Measurements from ENCODE around the gene SAMD9L. TPM values are rescaled to one million over a fixed set of nuclear protein-coding genes. Genes with fewer than 3 reads are reported as not detected.

The SAMD9L gene
- polyA plus RNA-seq, 3 donors: 12.5 to 31.8 (median 18.6) TPM

- H3K36me3 ChIP-seq (replicated peaks in 1 of 2; ENCODE audit: control insufficient read depth in 1 of 2, insufficient read depth in 2 of 2, low read length in 2 of 2): peaks cover 81 to 92% of the 10 kb centered on the region in 2 donors
- DNase-seq: no peak
- peaks cover 4% of the 10 kb centered on the region for H3K79me2 ChIP-seq (ENCODE audit: insufficient read depth, low read length)
- peaks cover 9 to 12% of the 10 kb centered on the region in 2 donors for H3K4me1 ChIP-seq (ENCODE audit: control insufficient read depth in 1 of 2, insufficient read depth in 2 of 2, low read length in 2 of 2)
- peaks cover 10% of the 10 kb centered on the region for H3K4me1 Mint-ChIP-seq
- peaks cover 0 to 17% of the 10 kb centered on the region in 2 donors for H3K9me3 ChIP-seq (replicated peaks in 1 of 2; ENCODE audit: control insufficient read depth in 1 of 2, insufficient read depth in 1 of 2, low read length in 2 of 2)
- no peak overlapping the region for H2AFZ ChIP-seq (ENCODE audit: insufficient read depth, low read depth, low read length, poor library complexity, severe bottlenecking)
- H4K20me1 ChIP-seq (ENCODE audit: insufficient read depth, low read length): no peaks in the 10 kb centered on the region
- no peak overlapping the region for H3K4me3 ChIP-seq (replicated peaks in 1 of 3; ENCODE audit: low read depth in 2 of 3, low read length in 3 of 3)
- H3K27ac Mint-ChIP-seq: no peak overlapping the region
- TF ChIP-seq, protein P1, sequence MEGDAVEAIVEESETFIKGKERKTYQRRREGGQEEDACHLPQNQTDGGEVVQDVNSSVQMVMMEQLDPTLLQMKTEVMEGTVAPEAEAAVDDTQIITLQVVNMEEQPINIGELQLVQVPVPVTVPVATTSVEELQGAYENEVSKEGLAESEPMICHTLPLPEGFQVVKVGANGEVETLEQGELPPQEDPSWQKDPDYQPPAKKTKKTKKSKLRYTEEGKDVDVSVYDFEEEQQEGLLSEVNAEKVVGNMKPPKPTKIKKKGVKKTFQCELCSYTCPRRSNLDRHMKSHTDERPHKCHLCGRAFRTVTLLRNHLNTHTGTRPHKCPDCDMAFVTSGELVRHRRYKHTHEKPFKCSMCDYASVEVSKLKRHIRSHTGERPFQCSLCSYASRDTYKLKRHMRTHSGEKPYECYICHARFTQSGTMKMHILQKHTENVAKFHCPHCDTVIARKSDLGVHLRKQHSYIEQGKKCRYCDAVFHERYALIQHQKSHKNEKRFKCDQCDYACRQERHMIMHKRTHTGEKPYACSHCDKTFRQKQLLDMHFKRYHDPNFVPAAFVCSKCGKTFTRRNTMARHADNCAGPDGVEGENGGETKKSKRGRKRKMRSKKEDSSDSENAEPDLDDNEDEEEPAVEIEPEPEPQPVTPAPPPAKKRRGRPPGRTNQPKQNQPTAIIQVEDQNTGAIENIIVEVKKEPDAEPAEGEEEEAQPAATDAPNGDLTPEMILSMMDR (IDR thresholded peaks at IDR 0.05): no peak
- intact Hi-C loops (cut with micrococcal nuclease): no loop called here
- peaks cover under 1 to 16% (median 4%) of the 10 kb centered on the region in 7 donors for H3K9me3 Mint-ChIP-seq
- 100% methylated on average over 3 of the region's 3 CpGs for WGBS (ENCODE audit: insufficient coverage)
- peaks cover 29 to 38% of the 10 kb centered on the region in 2 donors for H3K36me3 Mint-ChIP-seq
- no peak overlapping the region for H3K4me3 Mint-ChIP-seq
- H3K4me2 ChIP-seq (replicated peaks; ENCODE audit: extremely low read depth, low read length, poor library complexity, severe bottlenecking): no peak overlapping the region
- no peaks in the 10 kb centered on the region for H3K27me3 Mint-ChIP-seq (ENCODE audit: low read depth in 3 of 3)
- H3K27ac ChIP-seq (ENCODE audit: low read depth in 1 of 2, low read length in 2 of 2): peak overlapping the region in 1 of 2 donors; percentile 45
- H3K27me3 ChIP-seq (ENCODE audit: control insufficient read depth in 2 of 2, insufficient read depth in 2 of 2, low read length in 2 of 2): no peaks in the 10 kb centered on the region
- H3K9ac ChIP-seq (ENCODE audit: insufficient read depth, low read length, poor library complexity, severe bottlenecking): no peak overlapping the region
Observed at GRCh38 chr7:93140582-93141191, 7.5 kb downstream of the SAMD9L start.

- Mint-ChIP-seq H3K27ac (no peak overlapping the region), H3K9me3 (peaks cover 17 to 37% (median 23%) of the 10 kb centered on the region in 7 donors), H3K36me3 (peaks cover 36 to 41% of the 10 kb centered on the region in 2 donors), H3K4me1 (no peaks in the 10 kb centered on the region), H3K4me3 (no peak overlapping the region), H3K27me3 (ENCODE audit: low read depth in 3 of 3) (no peaks in the 10 kb centered on the region)
- H3K4me2 ChIP-seq (replicated peaks; ENCODE audit: extremely low read depth, low read length, poor library complexity, severe bottlenecking): no peak overlapping the region
- 100% methylated on average over 2 of the region's 4 CpGs for WGBS (ENCODE audit: insufficient coverage)
- no peak overlapping the region for H3K9ac ChIP-seq (ENCODE audit: insufficient read depth, low read length, poor library complexity, severe bottlenecking)
- intact Hi-C loops (cut with micrococcal nuclease): no loop called here
- peaks cover 5 to 38% of the 10 kb centered on the region in 2 donors for H3K9me3 ChIP-seq (replicated peaks in 1 of 2; ENCODE audit: control insufficient read depth in 1 of 2, insufficient read depth in 1 of 2, low read length in 2 of 2)
- H3K4me3 ChIP-seq (replicated peaks in 1 of 3; ENCODE audit: low read depth in 2 of 3, low read length in 3 of 3): no peak overlapping the region
- no peak overlapping the region for H2AFZ ChIP-seq (ENCODE audit: insufficient read depth, low read depth, low read length, poor library complexity, severe bottlenecking)
- no peaks in the 10 kb centered on the region for H4K20me1 ChIP-seq (ENCODE audit: insufficient read depth, low read length)
- no peak overlapping the region for H3K27ac ChIP-seq (ENCODE audit: low read depth in 1 of 2, low read length in 2 of 2)
- H3K4me1 ChIP-seq (ENCODE audit: control insufficient read depth in 1 of 2, insufficient read depth in 2 of 2, low read length in 2 of 2): no peaks in the 10 kb centered on the region
- no peaks in the 10 kb centered on the region for H3K79me2 ChIP-seq (ENCODE audit: insufficient read depth, low read length)
- no peaks in the 10 kb centered on the region for H3K27me3 ChIP-seq (ENCODE audit: control insufficient read depth in 2 of 2, insufficient read depth in 2 of 2, low read length in 2 of 2)
- DNase-seq: no peak
- TF ChIP-seq, protein P1 (IDR thresholded peaks at IDR 0.05): no peak
- H3K36me3 ChIP-seq (replicated peaks in 1 of 2; ENCODE audit: control insufficient read depth in 1 of 2, insufficient read depth in 2 of 2, low read length in 2 of 2): peaks cover 80 to 93% of the 10 kb centered on the region in 2 donors
Observed at GRCh38 chr7:93138576-93138975, 9.6 kb downstream of the SAMD9L start.
